ENCODE results near the gene UBB. TPM values are rescaled to one million over a fixed set of nuclear protein-coding genes. Genes with fewer than 3 reads are reported as not detected.

UBB gene
- polyA plus RNA-seq, 1 experiment = 3,417 TPM

DNA sequence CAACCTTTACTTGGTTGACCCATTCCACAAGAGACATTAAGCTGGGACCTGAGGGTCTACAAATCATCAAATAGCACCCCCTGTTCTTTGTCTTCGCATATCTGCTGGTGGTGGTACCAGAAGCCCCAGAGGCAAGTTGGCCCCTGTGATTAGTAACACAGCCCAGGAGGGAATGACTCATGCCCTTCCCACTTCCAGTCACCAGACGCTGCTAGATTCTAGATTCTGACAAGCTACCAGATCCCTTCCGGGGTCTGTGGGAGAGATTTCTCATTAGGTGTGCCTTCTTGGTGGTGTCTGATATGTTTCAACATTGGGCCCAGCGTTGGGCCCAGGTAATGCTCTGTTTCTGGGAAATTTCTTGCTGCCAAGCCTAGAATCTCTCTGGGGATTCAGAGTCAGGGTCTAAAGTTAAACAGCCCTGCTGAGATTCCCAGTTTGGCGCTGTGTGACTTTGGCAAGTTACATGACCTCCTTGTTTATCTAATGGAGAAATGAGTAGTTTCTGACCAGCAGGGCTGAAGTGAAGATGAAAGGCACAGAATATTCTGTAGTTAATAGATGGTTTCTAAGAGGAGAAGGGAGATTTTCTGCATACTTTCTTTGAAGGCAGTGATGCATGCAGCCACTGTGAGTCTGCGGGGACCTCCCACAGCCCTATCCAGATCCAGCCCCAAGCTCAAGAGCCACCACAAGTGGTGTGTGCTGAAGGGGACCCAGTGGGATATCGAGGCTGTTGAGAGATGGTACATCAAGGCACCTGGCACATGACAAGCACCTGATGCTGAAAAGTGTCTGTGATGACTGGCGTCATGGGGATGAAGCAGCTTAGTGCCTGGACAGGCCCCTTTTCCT is 38.4 kb downstream of the UBB start:
- TF ChIP-seq, protein P1, sequence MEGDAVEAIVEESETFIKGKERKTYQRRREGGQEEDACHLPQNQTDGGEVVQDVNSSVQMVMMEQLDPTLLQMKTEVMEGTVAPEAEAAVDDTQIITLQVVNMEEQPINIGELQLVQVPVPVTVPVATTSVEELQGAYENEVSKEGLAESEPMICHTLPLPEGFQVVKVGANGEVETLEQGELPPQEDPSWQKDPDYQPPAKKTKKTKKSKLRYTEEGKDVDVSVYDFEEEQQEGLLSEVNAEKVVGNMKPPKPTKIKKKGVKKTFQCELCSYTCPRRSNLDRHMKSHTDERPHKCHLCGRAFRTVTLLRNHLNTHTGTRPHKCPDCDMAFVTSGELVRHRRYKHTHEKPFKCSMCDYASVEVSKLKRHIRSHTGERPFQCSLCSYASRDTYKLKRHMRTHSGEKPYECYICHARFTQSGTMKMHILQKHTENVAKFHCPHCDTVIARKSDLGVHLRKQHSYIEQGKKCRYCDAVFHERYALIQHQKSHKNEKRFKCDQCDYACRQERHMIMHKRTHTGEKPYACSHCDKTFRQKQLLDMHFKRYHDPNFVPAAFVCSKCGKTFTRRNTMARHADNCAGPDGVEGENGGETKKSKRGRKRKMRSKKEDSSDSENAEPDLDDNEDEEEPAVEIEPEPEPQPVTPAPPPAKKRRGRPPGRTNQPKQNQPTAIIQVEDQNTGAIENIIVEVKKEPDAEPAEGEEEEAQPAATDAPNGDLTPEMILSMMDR (IDR thresholded peaks at IDR 0.05; ENCODE audit: insufficient read depth, low read depth, low read length) = no peak
- ChIA-PET CTCF (interaction anchor here (0.8 to 4.4 kb wide), 6 partner anchors 8 to 56 kb away, joined by 3 to 17 read pairs (median 4); partner anchors contain the start of gene UBB), POLR2A (interaction anchor here (2.0 kb wide), 1 partner anchor 19 kb away, joined by 7 read pairs; no protein-coding TSS in a partner anchor)
- no peaks in the 10 kb centered on the region for H3K27me3 ChIP-seq (ENCODE audit: control insufficient read depth, insufficient read depth, low read length)
- DNase-seq (ENCODE audit: low read depth) = peak; percentile 43
- no peaks in the 10 kb centered on the region for H3K36me3 ChIP-seq (ENCODE audit: control insufficient read depth, insufficient read depth, low read length)
- H3K4me3 ChIP-seq (ENCODE audit: low read depth, low read length) = no peak overlapping the region

DNA sequence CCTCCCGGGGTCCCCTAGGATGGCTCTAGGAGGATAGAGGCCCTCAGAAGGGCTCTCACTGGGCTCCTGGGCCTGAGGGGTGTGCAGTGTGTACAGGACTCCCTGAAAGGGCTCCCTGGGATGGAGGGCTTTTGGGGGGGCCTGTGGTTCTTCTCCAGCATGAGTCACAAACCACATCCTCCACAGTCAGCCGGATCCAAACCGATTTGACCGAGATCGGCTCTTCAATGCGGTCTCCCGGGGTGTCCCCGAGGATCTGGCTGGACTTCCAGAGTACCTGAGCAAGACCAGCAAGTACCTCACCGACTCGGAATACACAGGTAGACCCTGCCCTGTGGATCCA is 39.0 kb downstream of the UBB start:
- Histone ChIP-seq H3K4me3 (ENCODE audit: low read depth, low read length) (no peak overlapping the region), H3K36me3 (ENCODE audit: control insufficient read depth, insufficient read depth, low read length) (no peaks in the 10 kb centered on the region), H3K27me3 (ENCODE audit: control insufficient read depth, insufficient read depth, low read length) (no peaks in the 10 kb centered on the region)
- no peak for DNase-seq (ENCODE audit: low read depth)
- TF ChIP-seq, protein P1 (IDR thresholded peaks at IDR 0.05; ENCODE audit: insufficient read depth, low read depth, low read length) = no peak
- ChIA-PET CTCF (interaction anchor here (0.5 to 4.4 kb wide), 6 partner anchors 8 to 459 kb away, joined by 3 to 17 read pairs (median 4); partner anchors contain the start of gene UBB), POLR2A (interaction anchor here (2.0 kb wide), 1 partner anchor 19 kb away, joined by 7 read pairs; no protein-coding TSS in a partner anchor)

DNA sequence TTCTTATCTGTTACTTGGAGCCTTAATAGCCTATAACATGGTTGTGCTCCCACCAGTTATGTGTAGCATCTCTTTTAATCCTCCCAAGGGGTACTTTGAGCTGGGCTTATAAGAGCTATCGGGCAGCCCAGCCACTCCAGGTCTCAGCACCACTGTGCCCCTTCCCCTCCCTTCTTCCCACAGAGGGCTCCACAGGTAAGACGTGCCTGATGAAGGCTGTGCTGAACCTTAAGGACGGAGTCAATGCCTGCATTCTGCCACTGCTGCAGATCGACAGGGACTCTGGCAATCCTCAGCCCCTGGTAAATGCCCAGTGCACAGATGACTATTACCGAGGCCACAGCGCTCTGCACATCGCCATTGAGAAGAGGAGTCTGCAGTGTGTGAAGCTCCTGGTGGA is 41.5 kb downstream of the UBB start:
- DNase-seq (ENCODE audit: low read depth) = no peak
- POLR2A ChIA-PET = no interaction called here
- CTCF ChIA-PET = no interaction called here
- Histone ChIP-seq H3K27me3 (ENCODE audit: control insufficient read depth, insufficient read depth, low read length) (no peaks in the 10 kb centered on the region), H3K4me3 (ENCODE audit: low read depth, low read length) (no peak overlapping the region), H3K36me3 (ENCODE audit: control insufficient read depth, insufficient read depth, low read length) (no peaks in the 10 kb centered on the region)
- TF ChIP-seq, protein P1 (IDR thresholded peaks at IDR 0.05; ENCODE audit: insufficient read depth, low read depth, low read length) = no peak

GRCh38 chr17:16423226-16423872 is 42.5 kb downstream of the UBB start:
- Histone ChIP-seq H3K4me3 (ENCODE audit: low read depth, low read length) (no peak overlapping the region), H3K36me3 (ENCODE audit: control insufficient read depth, insufficient read depth, low read length) (no peaks in the 10 kb centered on the region), H3K27me3 (ENCODE audit: control insufficient read depth, insufficient read depth, low read length) (no peaks in the 10 kb centered on the region)
- ChIA-PET POLR2A (no interaction called here), CTCF (no interaction called here)
- TF ChIP-seq, protein P1 (IDR thresholded peaks at IDR 0.05; ENCODE audit: insufficient read depth, low read depth, low read length) = no peak
- no peak for DNase-seq (ENCODE audit: low read depth)

- CTCF ChIA-PET = interaction anchor here (0.8 to 1.5 kb wide), 3 partner anchors 13 to 96 kb away, joined by 3 to 7 read pairs (median 3); no protein-coding TSS in a partner anchor
- no peak for DNase-seq (ENCODE audit: low read depth)
- TF ChIP-seq, protein P1 (IDR thresholded peaks at IDR 0.05; ENCODE audit: insufficient read depth, low read depth, low read length) = no peak
- POLR2A ChIA-PET = no interaction called here
- H3K27me3 ChIP-seq (ENCODE audit: control insufficient read depth, insufficient read depth, low read length) = no peaks in the 10 kb centered on the region
- H3K4me3 ChIP-seq (ENCODE audit: low read depth, low read length) = no peak overlapping the region
- no peaks in the 10 kb centered on the region for H3K36me3 ChIP-seq (ENCODE audit: control insufficient read depth, insufficient read depth, low read length)
Observed at GRCh38 chr17:16425202-16425601, 44.3 kb downstream of the UBB start.

All from BJ (cell line).